OCI-LY7 (cell line): Measurements from ENCODE around the gene TRIO.

Experiments used
- CTCF ChIP-seq: fragments of 200-600 bp; sonication (generic); conservative IDR thresholded peaks from 2 replicates; pipeline ENCODE4 v1.5.1; 2014; ENCODE audit warnings: mild to moderate bottlenecking, antibody characterized with exemption, low read length, moderate library complexity, mixed read lengths
- EZH2phosphoT487 ChIP-seq: fragments of 200-600 bp; sonication (generic); IDR thresholded peaks from 2 replicates; pipeline ENCODE4 v1.6.1; 2018; ENCODE audit warnings: low read depth, borderline replicate concordance, mild to moderate bottlenecking, mixed run types, antibody characterized with exemption, low read length, moderate library complexity, mixed read lengths

GRCh38 chr5:14386884-14387624, 243.9 kb downstream of the TRIO start:
- TF ChIP-seq CTCF, result no peak
- TF ChIP-seq EZH2phosphoT487, result no peak
